Activated CD4-positive, CD25-positive, alpha-beta regulatory T cell treated with anti-CD3 and anti-CD28 coated beads, Interleukin-2, amount 50 U/mL, for 72 hours (primary cell): ENCODE measurements around the gene MAPK12.

Experiments used
- DNase-seq: peaks from one replicate; pipeline ENCODE4 v3.0.0; 2021

The MAPK12 gene

DNA sequence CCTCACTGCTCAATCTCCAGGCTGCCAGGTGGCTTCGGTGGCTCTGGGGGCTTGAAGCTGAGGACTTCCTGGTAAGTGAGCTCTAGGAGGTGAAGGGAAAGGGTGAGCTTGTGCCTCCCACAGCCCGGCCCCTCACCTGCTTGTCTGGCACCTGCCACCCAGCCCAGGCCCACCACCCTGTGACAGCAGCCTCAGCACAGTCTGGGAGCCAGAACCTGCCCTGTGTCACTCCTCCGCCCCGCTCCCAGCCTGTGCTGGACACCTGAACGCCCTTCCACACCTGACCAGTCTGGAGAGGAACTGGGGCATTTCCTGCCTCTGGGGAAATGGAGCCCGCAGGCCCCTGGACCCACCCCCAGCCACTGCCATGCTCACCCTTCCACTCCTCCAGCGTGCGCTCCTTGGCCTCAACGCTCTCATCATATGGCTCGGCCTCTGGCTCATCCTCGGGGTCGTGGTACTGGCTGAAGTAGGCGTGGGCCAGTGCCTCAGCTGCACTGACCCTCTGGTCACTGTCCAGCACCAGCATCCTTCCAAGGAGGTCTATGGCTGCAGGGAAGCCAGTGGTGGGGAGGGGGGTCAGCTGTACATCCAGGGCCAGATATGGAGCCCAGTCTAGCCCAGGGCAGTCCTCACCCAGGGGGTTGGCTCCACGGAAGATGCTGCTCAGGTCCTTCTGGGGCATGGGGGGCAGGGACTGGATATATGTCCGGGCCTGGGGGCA lies 3.6 kb upstream of the MAPK12 start:
- DNase-seq: no peak

DNA sequence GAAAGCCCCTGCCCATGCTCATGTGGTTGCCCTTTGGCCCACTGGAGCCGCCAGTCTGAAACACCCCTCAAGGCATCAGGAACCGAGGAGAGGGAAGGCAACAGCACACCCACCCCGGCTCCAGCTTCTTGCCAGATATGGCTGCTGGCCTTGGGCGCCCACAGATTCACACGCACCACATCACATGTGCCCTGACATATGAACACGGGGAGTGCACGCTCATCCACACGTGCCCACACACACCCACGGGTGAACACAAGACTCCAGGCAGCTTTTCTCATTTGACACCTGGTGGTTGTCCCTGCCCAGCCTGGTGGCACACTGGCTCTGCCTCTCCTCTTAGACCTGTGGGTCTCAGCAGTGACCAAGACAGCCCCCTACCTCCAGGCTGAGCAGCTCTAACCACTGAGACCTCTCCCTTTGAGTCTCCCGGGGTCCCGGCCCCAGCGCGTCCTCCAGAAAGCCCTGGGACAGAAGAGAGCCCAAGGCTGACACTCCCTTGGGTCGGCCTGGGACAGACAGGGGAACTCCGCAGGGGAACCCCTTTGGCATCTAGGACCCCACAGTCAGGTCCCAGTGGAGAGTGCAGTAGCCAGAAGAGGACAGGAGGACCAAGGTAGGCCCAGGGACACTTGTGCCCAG lies 2.7 kb upstream of the MAPK12 start:
- DNase-seq: no peak

DNA sequence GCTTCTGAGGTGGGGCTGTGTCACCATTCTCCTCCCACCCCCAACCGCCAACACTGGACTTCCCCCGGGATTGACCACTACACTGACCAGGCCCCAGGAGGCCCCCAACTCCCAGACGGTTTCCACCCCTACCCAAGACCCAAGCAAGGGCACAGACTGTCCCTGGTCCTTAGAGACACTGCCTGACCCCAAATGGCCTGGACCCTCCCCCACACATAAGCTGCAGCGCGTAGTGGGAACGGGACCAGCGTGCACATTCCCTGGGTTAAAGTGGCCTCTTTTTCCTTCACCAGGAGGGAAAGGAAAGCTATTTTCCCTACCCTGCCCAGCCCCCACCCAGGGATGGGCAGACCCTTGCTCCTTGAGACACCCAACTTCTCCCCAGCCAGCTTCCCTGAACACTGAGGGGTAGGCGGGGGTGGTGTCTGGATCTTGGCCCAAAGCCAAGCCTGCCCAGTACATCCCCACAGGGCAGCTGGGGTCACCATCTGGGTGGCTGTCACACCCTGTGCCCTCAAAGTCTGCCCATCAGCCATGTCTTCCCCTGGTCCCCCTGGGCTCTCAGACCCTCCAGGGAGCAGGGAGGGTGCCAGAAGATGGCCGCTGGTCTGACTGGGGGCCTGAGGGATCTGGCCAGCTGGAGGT lies 1.6 kb upstream of the MAPK12 start:
- DNase-seq: no peak

GRCh38 chr22:50262460-50262911 lies 1.0 kb upstream of the MAPK12 start:
- no peak for DNase-seq

DNA sequence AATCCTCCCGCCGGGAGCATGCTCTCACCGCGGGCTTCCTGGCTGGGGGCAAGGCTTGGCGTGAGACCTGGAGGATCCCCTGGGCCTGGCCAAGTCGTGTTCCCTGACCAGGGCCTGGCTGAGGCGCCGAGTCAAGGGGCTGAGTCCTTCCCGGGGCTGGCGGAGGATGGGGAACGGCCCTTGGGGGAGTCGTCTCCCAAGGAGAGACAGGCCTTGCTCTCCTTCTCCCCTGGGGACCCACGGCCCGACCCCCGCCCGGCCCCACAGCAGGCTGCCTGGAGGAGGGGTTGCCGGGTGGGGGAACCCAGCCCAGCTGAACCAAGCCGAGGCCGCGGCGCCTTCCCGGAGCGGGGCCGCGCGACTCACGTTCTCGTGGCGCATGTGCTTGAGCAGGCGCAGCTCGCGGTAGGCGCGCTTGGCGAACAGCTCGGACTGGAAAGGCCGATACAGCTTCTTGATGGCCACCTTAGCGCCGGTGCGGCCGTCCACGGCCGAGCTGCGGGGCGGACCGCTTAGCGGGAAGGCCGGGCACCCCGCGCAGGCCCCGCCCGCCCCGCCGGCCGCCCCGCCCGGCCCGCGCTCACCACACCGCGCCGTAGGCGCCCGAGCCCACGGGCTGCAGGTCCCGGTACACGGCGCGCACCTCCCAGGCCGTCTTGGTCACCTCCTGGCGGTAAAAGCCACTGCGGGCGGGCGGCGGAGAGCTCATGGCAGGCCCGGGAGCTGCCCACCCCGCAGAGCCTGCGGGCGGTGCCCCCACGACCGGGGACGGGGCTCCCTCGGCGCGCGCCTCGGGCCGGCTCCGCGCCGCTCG lies 475 bp downstream of the MAPK12 start:
- no peak for DNase-seq

DNA sequence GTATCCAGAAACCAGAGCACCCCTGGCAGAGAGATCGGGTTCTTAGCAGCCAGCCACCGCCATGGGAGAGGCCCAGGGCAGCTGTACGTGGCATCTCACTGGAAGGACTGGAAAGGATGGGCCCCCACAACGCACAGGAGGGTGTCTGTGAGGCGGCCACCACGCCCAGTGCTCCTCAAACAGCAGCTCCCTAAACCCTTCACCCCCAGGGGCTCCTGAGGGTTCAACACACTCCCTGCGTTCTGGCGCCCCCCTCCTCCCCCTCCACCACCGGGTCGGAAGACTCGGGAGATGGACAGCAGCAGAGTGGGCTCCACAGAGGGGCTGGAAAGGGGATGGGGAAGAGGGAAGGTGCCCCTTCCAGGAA lies 1.1 kb downstream of the MAPK12 start:
- no peak for DNase-seq

GRCh38 chr22:50259302-50259701 lies 2.2 kb downstream of the MAPK12 start:
- DNase-seq: no peak

GRCh38 chr22:50258361-50259292 lies 2.9 kb downstream of the MAPK12 start:
- no peak for DNase-seq

DNA sequence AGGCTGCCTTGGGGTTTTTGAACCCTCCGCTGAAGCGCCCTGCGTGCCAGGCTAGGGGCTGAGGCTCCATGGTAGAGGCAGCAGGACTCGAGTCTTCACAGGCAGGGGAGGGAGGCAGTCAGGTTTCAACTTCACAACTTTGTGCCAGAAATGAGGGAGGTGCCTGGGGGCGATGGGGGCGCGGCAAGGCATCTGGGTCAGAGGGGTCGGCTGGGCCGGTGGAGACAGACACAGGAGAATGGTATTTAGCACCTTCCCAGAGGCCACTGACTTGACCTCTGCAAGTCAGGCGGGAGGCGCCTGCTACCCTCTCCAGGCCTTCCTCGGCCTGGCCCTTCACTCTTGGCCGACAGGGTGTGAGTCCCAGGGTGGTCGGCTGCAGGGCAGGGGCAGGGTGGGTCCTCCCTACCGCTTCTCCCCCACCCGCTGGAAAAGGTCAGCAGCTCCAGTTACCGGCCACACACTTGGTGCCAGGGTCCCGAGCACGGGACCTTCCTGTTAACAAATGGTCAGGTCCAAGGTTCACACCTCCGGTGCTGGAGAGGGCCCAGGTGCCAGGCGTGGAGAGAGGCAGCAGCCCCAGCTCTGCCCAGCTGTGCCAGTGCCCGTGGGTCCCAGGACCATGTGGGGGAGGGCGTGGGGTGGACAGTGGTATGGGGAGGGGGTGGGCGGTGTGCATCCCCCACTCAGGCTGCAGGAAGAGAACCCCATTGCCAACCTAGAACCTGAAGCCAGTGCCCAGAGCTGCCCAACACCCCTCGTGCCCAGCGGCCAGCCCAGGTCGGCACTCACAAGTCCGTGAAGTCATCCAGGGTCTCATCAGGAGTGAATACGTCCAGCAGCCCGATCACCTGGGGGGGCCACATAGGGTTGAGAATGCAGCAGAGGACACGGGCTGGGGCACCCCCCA lies 3.8 kb downstream of the MAPK12 start:
- no peak for DNase-seq

- DNase-seq: no peak
These were observed 4.4 kb downstream of the MAPK12 start for GRCh38 chr22:50257041-50257440.

GRCh38 chr22:50256258-50256862 lies 5.1 kb downstream of the MAPK12 start:
- no peak for DNase-seq

GRCh38 chr22:50255607-50256006 lies 5.9 kb downstream of the MAPK12 start:
- no peak for DNase-seq

- DNase-seq: no peak
These were observed 6.4 kb downstream of the MAPK12 start for GRCh38 chr22:50255099-50255498.

GRCh38 chr22:50253941-50254340 lies 7.5 kb downstream of the MAPK12 start:
- no peak for DNase-seq

GRCh38 chr22:50253046-50253915 lies 8.2 kb downstream of the MAPK12 start:
- no peak for DNase-seq

- peak; percentile 64 for DNase-seq
These were observed 9.1 kb downstream of the MAPK12 start for GRCh38 chr22:50252082-50253045.

GRCh38 chr22:50251477-50252081 lies 9.9 kb downstream of the MAPK12 start:
- DNase-seq: no peak
